Right atrium auricular region (tissue), 2 donors: Measurements from ENCODE around the gene SULT1B1. TPM values are rescaled to one million over a fixed set of nuclear protein-coding genes. Genes with fewer than 3 reads are reported as not detected.

ENCODE experiments used
- DNase-seq: peaks from one replicate; pipeline ENCODE4 v3.0.0-alpha.2; 2019; ENCODE audit warnings: low spot score
- H3K27ac ChIP-seq, 2 donors: fragments of 200-600 bp; sonication (generic); 1 replicate in 1 of 2; 2 replicates in 1 of 2; pipeline ENCODE4 v1.5.1; 2016 to 2019
- H3K27me3 ChIP-seq, 2 donors: fragments of 200-600 bp; sonication (generic); one replicate each; pipeline versions ENCODE4 v1.5.1 to v1.6.0; 2017 to 2019
- H3K36me3 ChIP-seq: fragments of 200-600 bp; sonication (generic); one replicate; pipeline ENCODE4 v1.5.1; 2016
- H3K4me1 ChIP-seq, 2 donors: fragments of 200-600 bp; sonication (generic); one replicate each; pipeline versions ENCODE4 v1.5.1 to v1.6.0; 2017 to 2019
- H3K4me3 ChIP-seq, 2 donors: fragments of 200-600 bp; sonication (generic); 1 replicate in 1 of 2; 2 replicates in 1 of 2; pipeline ENCODE4 v1.5.1; 2017 to 2019; ENCODE audit warnings: mild to moderate bottlenecking in 1 of 2, moderate library complexity in 1 of 2
- H3K9me3 ChIP-seq, 2 donors: fragments of 200-600 bp; sonication (generic); one replicate each; pipeline ENCODE4 v1.5.1; 2019
- total RNA-seq, 2 donors: library from RNA; depleted of rRNA; stranded (reverse); fragments of >200 nt; gene quantifications; one replicate each; pipeline ENCODE4 v1.1.0, GENCODE V29; 2016
- TF ChIP-seq, protein P1 (sequence below), 2 donors: fragments of 200-600 bp; sonication (generic); IDR thresholded peaks; one replicate each; pipeline ENCODE4 v1.5.1; 2019; ENCODE audit warnings: antibody characterized with exemption in 2 of 2

The SULT1B1 gene
- total RNA-seq: 1 to 10 TPM in 1 of 2 donors, under 1 TPM in 1; 0.67 to 1.5 TPM

DNA sequence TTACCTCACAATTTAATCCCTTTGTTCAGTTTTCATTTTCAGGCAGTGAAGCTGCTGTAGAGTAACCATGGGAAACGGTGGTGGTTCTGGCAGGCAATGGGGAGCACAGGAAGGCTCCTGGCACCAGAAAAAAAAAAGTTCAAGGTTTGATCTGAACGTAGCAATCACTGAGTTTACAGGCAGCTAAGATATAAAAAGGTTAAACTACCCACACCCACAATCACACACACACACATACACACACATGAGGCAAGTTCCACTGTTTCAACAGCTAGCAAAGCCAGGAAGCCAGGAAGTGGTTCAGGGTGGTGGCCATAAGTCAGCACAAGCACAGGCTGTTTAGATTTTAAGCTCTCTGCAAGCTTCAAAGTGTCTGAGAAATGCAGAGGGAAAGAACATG lies at the start of gene SULT1B1:
TSS of gene SULT1B1 (minus strand) at position 166 of the 400 bp plus-strand sequence. CDS start 5,403 bp downstream, outside the sequence.
- Histone ChIP-seq H3K4me3 (no peak within 1 kb of the TSS), H3K27ac (no peak within 1 kb of the TSS), H3K27me3 (no peaks in the 10 kb centered on the region), H3K9me3 (no peaks in the 10 kb centered on the region), H3K4me1 (no peaks in the 10 kb centered on the region), H3K36me3 (no peaks in the 10 kb centered on the region)
- DNase-seq: no peak
- TF ChIP-seq, protein P1, sequence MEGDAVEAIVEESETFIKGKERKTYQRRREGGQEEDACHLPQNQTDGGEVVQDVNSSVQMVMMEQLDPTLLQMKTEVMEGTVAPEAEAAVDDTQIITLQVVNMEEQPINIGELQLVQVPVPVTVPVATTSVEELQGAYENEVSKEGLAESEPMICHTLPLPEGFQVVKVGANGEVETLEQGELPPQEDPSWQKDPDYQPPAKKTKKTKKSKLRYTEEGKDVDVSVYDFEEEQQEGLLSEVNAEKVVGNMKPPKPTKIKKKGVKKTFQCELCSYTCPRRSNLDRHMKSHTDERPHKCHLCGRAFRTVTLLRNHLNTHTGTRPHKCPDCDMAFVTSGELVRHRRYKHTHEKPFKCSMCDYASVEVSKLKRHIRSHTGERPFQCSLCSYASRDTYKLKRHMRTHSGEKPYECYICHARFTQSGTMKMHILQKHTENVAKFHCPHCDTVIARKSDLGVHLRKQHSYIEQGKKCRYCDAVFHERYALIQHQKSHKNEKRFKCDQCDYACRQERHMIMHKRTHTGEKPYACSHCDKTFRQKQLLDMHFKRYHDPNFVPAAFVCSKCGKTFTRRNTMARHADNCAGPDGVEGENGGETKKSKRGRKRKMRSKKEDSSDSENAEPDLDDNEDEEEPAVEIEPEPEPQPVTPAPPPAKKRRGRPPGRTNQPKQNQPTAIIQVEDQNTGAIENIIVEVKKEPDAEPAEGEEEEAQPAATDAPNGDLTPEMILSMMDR (IDR thresholded peaks at IDR 0.05): no peak

DNA sequence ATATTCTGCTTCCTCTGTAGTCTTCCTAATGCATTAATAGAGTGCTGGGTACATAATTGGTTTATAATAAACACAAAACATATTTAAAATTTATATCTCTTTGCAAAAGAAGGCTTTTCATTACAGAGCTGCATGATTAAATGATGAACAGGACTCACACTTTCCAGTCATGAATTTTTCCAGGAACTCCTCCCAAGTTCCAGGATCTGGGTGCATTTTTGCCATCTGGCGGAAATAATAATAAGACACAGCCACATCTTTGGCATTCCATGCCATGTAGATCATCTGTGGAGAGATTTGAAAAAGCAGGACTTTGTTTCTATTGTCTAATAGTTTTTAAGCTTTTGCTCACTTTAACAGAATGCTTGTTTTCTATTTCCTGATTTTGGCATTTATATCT lies 40.2 kb upstream of the SULT1B1 start:
- Histone ChIP-seq H3K4me3 (no peak overlapping the region), H3K27ac (no peak overlapping the region), H3K36me3 (no peaks in the 10 kb centered on the region), H3K27me3 (no peaks in the 10 kb centered on the region), H3K9me3 (peaks cover 0 to 9% of the 10 kb centered on the region in 2 donors), H3K4me1 (no peaks in the 10 kb centered on the region)
- DNase-seq: no peak
- TF ChIP-seq, protein P1 (IDR thresholded peaks at IDR 0.05): no peak

DNA sequence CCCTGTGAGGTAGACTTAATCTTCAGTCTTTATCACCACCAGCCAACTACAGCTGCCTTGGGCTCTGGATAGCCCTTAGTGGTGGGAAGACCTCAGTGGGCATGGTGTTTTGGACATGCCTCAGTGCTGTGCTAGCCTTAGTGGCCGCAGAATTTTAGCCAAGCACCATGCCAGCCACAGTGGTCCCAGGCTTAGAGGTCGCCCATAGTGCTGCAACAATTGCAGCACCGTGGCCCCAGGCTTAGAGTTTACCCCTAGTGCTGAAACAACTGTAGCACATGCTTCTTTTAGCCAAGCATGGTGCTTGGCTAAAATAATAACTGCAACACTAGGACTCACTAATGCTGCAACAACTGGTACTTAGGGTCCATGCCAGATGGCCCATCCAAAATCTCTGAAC lies 38.9 kb upstream of the SULT1B1 start:
- TF ChIP-seq, protein P1 (IDR thresholded peaks at IDR 0.05): no peak
- no peak for DNase-seq
- H3K4me3 ChIP-seq: no peak overlapping the region

DNA sequence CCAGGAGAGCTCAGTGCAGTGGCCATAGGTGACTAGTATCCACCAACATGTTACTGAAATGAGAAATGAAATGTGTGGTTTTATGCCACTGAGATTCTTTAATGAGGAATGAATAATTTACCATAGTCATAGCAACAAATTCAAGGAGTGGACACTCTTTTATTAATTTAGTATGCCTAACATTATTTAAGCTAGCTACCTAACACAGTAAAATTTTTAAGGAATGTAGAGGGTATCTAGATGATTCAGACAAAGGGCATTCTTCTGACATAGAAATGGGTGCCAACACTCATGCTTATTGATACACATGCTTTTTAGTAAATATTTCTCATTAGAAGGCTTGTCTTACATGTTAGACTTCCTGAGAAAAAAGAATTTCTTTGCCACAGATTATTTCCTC lies 33.3 kb upstream of the SULT1B1 start:
- Histone ChIP-seq H3K36me3 (no peaks in the 10 kb centered on the region), H3K4me1 (no peaks in the 10 kb centered on the region), H3K9me3 (no peaks in the 10 kb centered on the region), H3K4me3 (no peak overlapping the region), H3K27me3 (no peaks in the 10 kb centered on the region), H3K27ac (no peak overlapping the region)
- DNase-seq: no peak
- TF ChIP-seq, protein P1 (IDR thresholded peaks at IDR 0.05): no peak

More for the DNA sequence above, 38.9 kb upstream of the SULT1B1 start:
- Histone ChIP-seq H3K36me3 (no peaks in the 10 kb centered on the region), H3K4me1 (no peaks in the 10 kb centered on the region), H3K27ac (no peak overlapping the region), H3K27me3 (no peaks in the 10 kb centered on the region), H3K9me3 (peaks cover 0 to 9% of the 10 kb centered on the region in 2 donors)

DNA sequence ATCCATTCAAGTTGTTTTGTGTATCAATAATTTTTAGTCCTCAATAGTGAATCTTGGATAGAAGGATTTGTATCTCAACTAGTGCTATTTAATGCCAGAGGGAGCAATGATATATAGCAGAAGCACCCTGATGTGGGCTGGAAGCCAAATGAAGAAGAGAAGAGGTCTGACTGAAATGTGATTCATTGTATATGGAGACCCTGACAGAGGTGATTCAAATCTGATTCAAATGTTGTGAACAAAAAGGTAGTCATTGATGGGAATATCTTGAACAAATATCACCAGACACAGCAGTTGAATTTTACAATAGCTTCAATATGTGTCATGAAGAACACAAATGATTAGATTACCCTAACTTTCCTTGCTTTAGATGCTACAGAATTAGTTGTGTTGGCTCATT lies 27.5 kb upstream of the SULT1B1 start:
- Histone ChIP-seq H3K36me3 (no peaks in the 10 kb centered on the region), H3K27ac (no peak overlapping the region), H3K27me3 (no peaks in the 10 kb centered on the region), H3K4me1 (no peaks in the 10 kb centered on the region), H3K9me3 (no peaks in the 10 kb centered on the region), H3K4me3 (no peak overlapping the region)
- TF ChIP-seq, protein P1 (IDR thresholded peaks at IDR 0.05): no peak
- no peak for DNase-seq

DNA sequence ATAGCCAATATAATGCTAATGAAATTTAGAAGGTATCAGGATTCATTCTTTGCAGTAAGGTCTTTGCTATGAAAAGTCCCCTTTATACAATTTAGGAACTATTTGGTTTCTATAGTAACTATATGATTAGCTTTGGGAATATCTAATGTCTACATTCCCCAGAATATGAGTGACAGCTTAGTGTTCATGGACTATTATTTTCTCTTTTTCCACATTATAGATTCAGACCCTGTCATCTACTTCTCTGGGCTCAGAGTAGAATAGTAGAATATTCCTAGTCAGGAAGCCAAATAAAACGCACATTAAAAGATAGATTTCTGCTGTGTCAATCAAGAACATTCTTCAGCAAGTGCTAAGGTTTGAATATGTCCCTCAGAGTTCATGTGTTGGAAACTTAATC lies 26.1 kb upstream of the SULT1B1 start:
- Histone ChIP-seq H3K36me3 (no peaks in the 10 kb centered on the region), H3K4me3 (no peak overlapping the region), H3K27me3 (no peaks in the 10 kb centered on the region), H3K9me3 (no peaks in the 10 kb centered on the region), H3K4me1 (no peaks in the 10 kb centered on the region), H3K27ac (no peak overlapping the region)
- DNase-seq: no peak
- TF ChIP-seq, protein P1 (IDR thresholded peaks at IDR 0.05): no peak
